ENCODE data around the gene NTM.

Gene NTM

GRCh38 chr11:131656179-131656838 lies 285.9 kb downstream of the NTM start:
- TF ChIP-seq POU2F2 (IDR thresholded peaks at IDR 0.05; ENCODE audit: low read depth, low read length) (no peak), PAX5 (IDR thresholded peaks at IDR 0.05; ENCODE audit: insufficient read depth, low read length, severe bottlenecking) (no peak), TAF1 (IDR thresholded peaks at IDR 0.05; ENCODE audit: low read depth, low read length) (no peak), POLR2AphosphoS5 (IDR thresholded peaks at IDR 0.05; ENCODE audit: low read depth, low read length) (no peak), POLR2A (IDR thresholded peaks at IDR 0.05; ENCODE audit: low read depth, low read length) (no peak)
- no peak for FAIRE-seq

GRCh38 chr11:131656839-131657211 lies 286.4 kb downstream of the NTM start:
- no peak for DNase-seq (ENCODE audit: insufficient read length, low spot score)
- no peak for FAIRE-seq
- TF ChIP-seq PAX5 (IDR thresholded peaks at IDR 0.05; ENCODE audit: insufficient read depth, low read length, severe bottlenecking), result no peak
- TF ChIP-seq POLR2A (IDR thresholded peaks at IDR 0.05; ENCODE audit: low read depth, low read length), result no peak
- no peak for TF ChIP-seq SPI1 (IDR thresholded peaks at IDR 0.05; ENCODE audit: low read depth, low read length)
- no peak for TF ChIP-seq POLR2AphosphoS5 (IDR thresholded peaks at IDR 0.05; ENCODE audit: low read depth, low read length)
- no peak for TF ChIP-seq POU2F2 (IDR thresholded peaks at IDR 0.05; ENCODE audit: low read depth, low read length)
- TF ChIP-seq TAF1 (IDR thresholded peaks at IDR 0.05; ENCODE audit: low read depth, low read length), result no peak

More at GRCh38 chr11:131656179-131656838, 285.9 kb downstream of the NTM start:
- DNase-seq (ENCODE audit: insufficient read length, low spot score), result no peak

DNA sequence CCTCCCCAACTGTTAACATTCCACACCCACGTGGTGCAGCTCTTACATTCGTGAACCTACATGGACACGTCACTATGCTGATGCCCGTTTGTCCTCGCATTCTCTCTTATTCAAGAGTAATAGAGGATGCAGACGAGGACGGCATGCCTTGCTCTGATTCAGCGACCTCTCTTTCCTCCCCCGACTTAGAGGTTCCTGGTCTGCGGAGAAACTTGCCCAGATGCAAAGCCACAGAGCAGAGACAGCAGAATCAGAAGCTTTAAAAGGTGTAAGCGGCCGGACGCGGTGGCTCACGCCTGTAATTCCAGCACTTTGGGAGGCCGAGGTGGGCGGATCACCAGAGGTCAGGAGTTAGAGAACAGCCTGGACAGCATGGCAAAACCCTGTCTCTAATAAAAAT lies 288.0 kb downstream of the NTM start:
- no peak for FAIRE-seq
- DNase-seq (ENCODE audit: insufficient read length, low spot score), result no peak
- TF ChIP-seq TAF1 (IDR thresholded peaks at IDR 0.05; ENCODE audit: low read depth, low read length) (no peak), POLR2AphosphoS5 (IDR thresholded peaks at IDR 0.05; ENCODE audit: low read depth, low read length) (no peak), POLR2A (IDR thresholded peaks at IDR 0.05; ENCODE audit: low read depth, low read length) (no peak), SPI1 (IDR thresholded peaks at IDR 0.05; ENCODE audit: low read depth, low read length) (no peak), PAX5 (IDR thresholded peaks at IDR 0.05; ENCODE audit: insufficient read depth, low read length, severe bottlenecking) (no peak), POU2F2 (IDR thresholded peaks at IDR 0.05; ENCODE audit: low read depth, low read length) (no peak)

DNA sequence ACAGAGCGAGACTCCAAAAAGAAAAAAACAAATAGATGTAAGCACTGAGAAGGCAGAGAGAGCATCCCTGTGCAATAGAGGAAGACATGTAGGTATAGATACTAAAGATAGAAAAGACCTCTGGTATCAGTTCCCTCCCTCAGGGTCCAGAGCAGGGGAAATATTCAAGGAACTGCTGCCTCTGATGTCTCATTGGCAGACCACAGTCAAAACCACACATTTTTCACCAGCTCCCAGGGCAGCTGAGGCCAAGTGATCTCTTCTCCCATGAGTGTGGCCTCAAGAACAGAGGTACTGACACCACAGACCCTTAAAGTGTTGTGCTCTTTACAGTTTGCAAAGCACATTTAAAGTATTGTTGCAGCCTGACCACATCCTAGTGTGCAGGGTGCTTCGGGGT lies 288.5 kb downstream of the NTM start:
- DNase-seq (ENCODE audit: insufficient read length, low spot score) (peak; percentile 33), FAIRE-seq (peak; percentile 41)
- TF ChIP-seq SPI1 (IDR thresholded peaks at IDR 0.05; ENCODE audit: low read depth, low read length) (peak; percentile 95), PAX5 (IDR thresholded peaks at IDR 0.05; ENCODE audit: insufficient read depth, low read length, severe bottlenecking) (no peak), POLR2AphosphoS5 (IDR thresholded peaks at IDR 0.05; ENCODE audit: low read depth, low read length) (no peak)

DNA sequence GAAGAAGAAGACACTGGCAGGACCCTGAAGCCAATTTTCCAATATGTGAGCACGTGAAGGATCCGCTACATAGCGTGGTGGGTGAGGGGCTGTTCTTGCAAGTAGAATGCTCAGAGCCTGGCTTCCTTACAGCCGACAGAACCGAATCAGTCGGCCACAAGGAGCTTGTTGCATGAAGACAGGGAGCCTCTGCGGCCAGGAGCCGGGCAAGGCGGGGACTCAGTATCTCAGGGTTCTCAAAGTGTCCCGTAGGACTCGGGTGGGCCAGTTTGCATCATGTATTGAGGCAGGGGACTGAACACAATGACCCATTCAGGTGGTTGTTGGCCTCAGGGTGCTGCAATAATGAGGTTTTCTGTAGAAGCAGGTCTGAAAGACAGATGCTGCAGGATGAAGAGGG lies 289.5 kb downstream of the NTM start:
- FAIRE-seq (no peak), DNase-seq (ENCODE audit: insufficient read length, low spot score) (no peak)
- TF ChIP-seq TAF1 (IDR thresholded peaks at IDR 0.05; ENCODE audit: low read depth, low read length) (no peak), PAX5 (IDR thresholded peaks at IDR 0.05; ENCODE audit: insufficient read depth, low read length, severe bottlenecking) (no peak), POU2F2 (IDR thresholded peaks at IDR 0.05; ENCODE audit: low read depth, low read length) (no peak), POLR2AphosphoS5 (IDR thresholded peaks at IDR 0.05; ENCODE audit: low read depth, low read length) (no peak), POLR2A (IDR thresholded peaks at IDR 0.05; ENCODE audit: low read depth, low read length) (no peak), SPI1 (IDR thresholded peaks at IDR 0.05; ENCODE audit: low read depth, low read length) (no peak)

- DNase-seq (ENCODE audit: insufficient read length, low spot score) (no peak), FAIRE-seq (no peak)
- TF ChIP-seq POLR2A (IDR thresholded peaks at IDR 0.05; ENCODE audit: low read depth, low read length) (no peak), TAF1 (IDR thresholded peaks at IDR 0.05; ENCODE audit: low read depth, low read length) (no peak), SPI1 (IDR thresholded peaks at IDR 0.05; ENCODE audit: low read depth, low read length) (no peak), POU2F2 (IDR thresholded peaks at IDR 0.05; ENCODE audit: low read depth, low read length) (no peak)
Measured at GRCh38 chr11:131661132-131661531, 290.7 kb downstream of the NTM start.

- DNase-seq (ENCODE audit: insufficient read length, low spot score) (no peak), FAIRE-seq (no peak)
- TF ChIP-seq PAX5 (IDR thresholded peaks at IDR 0.05; ENCODE audit: insufficient read depth, low read length, severe bottlenecking), result no peak
- TF ChIP-seq POLR2A (IDR thresholded peaks at IDR 0.05; ENCODE audit: low read depth, low read length), result no peak
- TF ChIP-seq POLR2AphosphoS5 (IDR thresholded peaks at IDR 0.05; ENCODE audit: low read depth, low read length), result no peak
- TF ChIP-seq POU2F2 (IDR thresholded peaks at IDR 0.05; ENCODE audit: low read depth, low read length), result no peak
- TF ChIP-seq SPI1 (IDR thresholded peaks at IDR 0.05; ENCODE audit: low read depth, low read length), result no peak
- no peak for TF ChIP-seq TAF1 (IDR thresholded peaks at IDR 0.05; ENCODE audit: low read depth, low read length)
Measured at GRCh38 chr11:131662317-131662972, 292.0 kb downstream of the NTM start.

- DNase-seq (ENCODE audit: insufficient read length, low spot score), result no peak
- no peak for FAIRE-seq
- no peak for TF ChIP-seq POU2F2 (IDR thresholded peaks at IDR 0.05; ENCODE audit: low read depth, low read length)
- TF ChIP-seq PAX5 (IDR thresholded peaks at IDR 0.05; ENCODE audit: insufficient read depth, low read length, severe bottlenecking), result no peak
- no peak for TF ChIP-seq SPI1 (IDR thresholded peaks at IDR 0.05; ENCODE audit: low read depth, low read length)
- no peak for TF ChIP-seq POLR2AphosphoS5 (IDR thresholded peaks at IDR 0.05; ENCODE audit: low read depth, low read length)
- TF ChIP-seq POLR2A (IDR thresholded peaks at IDR 0.05; ENCODE audit: low read depth, low read length), result no peak
- no peak for TF ChIP-seq TAF1 (IDR thresholded peaks at IDR 0.05; ENCODE audit: low read depth, low read length)
Measured at GRCh38 chr11:131662993-131663392, 292.6 kb downstream of the NTM start.

- TF ChIP-seq PAX5 (IDR thresholded peaks at IDR 0.05; ENCODE audit: insufficient read depth, low read length, severe bottlenecking), result no peak
- TF ChIP-seq POU2F2 (IDR thresholded peaks at IDR 0.05; ENCODE audit: low read depth, low read length), result no peak
- no peak for TF ChIP-seq SPI1 (IDR thresholded peaks at IDR 0.05; ENCODE audit: low read depth, low read length)
- no peak for TF ChIP-seq TAF1 (IDR thresholded peaks at IDR 0.05; ENCODE audit: low read depth, low read length)
- TF ChIP-seq POLR2A (IDR thresholded peaks at IDR 0.05; ENCODE audit: low read depth, low read length), result no peak
- no peak for TF ChIP-seq POLR2AphosphoS5 (IDR thresholded peaks at IDR 0.05; ENCODE audit: low read depth, low read length)
- DNase-seq (ENCODE audit: insufficient read length, low spot score), result no peak
- no peak for FAIRE-seq
Measured at GRCh38 chr11:131663405-131664200, 293.2 kb downstream of the NTM start.

Measured in GM12891 (cell line).